ENCODE measurements around the gene CMC1. TPM values are rescaled to one million over a fixed set of nuclear protein-coding genes. Genes with fewer than 3 reads are reported as not detected.
"Not testable (repeated sequence)": the region's sequence is repeated elsewhere in the genome, so short reads cannot be mapped to it uniquely, and the experiment has no call there.

CMC1 gene
- polyA plus RNA-seq (ENCODE audit: low read depth in 6 of 6), result 10 to 100 TPM; 24.1 to 34.0 (median 27.1) TPM

GRCh38 chr3:28241221-28242160 is at the start of gene CMC1:
Gene CMC1, plus strand, starts transcription at chr3:28241619. Its CDS starts 175 bp downstream, at chr3:28241794.
- H3K9me3 Mint-ChIP-seq, result peaks cover 0 to 2% (median 0%) of the 10 kb centered on the region in 7 donors
- peak within 1 kb of the TSS; percentile 41 to 94 (median 87) for H3K27ac Mint-ChIP-seq
- H3K27me3 Mint-ChIP-seq, result no peaks in the 10 kb centered on the region
- peak within 1 kb of the TSS; percentile 89 to 98 (median 96) for H3K4me3 Mint-ChIP-seq
- ATAC-seq (ENCODE audit: low read depth in 2 of 2), result peak; percentile 87 to 90
- DNase-seq, result peak; percentile 79
- H3K36me3 Mint-ChIP-seq, result no peaks in the 10 kb centered on the region
- peaks cover 25 to 42% (median 27%) of the 10 kb centered on the region in 3 donors for H3K4me1 Mint-ChIP-seq

DNA sequence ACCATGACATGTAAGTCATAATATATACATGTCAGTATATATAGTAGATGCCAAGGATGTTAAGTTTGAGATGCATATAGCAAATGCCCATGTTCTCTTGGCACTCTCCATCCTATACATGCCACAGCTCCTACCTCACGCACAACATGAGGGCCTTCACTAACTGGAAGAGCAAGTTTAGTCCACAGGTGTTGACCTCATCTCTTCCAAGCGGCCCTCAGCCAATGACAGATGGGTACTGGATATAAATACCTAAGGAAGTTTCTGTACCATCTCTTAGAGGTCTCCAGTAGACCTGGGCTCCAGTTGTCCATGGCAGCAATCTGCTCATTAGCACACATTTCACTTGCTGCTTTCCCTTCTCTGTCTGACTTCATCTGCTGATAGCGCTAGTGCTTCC is 43.3 kb upstream of the CMC1 start:
- ATAC-seq (ENCODE audit: low read depth in 2 of 2), result no peak

DNA sequence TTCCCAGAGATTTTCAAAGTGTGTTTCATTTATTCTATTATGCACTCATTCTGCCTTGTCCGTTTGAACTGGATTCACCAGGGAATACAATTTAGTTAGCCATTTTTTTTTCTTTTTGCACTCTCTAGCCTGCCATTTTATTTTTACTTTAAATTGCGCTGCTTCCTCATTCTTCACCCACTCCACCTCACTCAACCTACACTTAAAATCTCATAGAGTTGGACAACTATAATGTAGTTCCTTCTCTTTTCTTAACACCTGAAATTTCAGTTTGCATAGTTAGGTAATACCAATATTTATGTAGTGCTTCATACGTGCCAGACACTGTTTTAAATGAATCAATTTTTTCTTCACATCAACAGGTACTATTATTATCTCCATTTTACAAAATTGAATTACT is 42.4 kb upstream of the CMC1 start:
- Mint-ChIP-seq H3K4me3 (no peak overlapping the region), H3K4me1 (no peaks in the 10 kb centered on the region), H3K27me3 (no peaks in the 10 kb centered on the region), H3K27ac (no peak overlapping the region), H3K9me3 (peaks cover 0 to 5% (median 0%) of the 10 kb centered on the region in 7 donors), H3K36me3 (no peaks in the 10 kb centered on the region)
- no peak for ATAC-seq (ENCODE audit: low read depth in 2 of 2)
- DNase-seq, result no peak

More for the DNA sequence above, 43.3 kb upstream of the CMC1 start:
- H3K9me3 Mint-ChIP-seq, result peaks cover 0 to 5% (median 0%) of the 10 kb centered on the region in 7 donors
- no peak overlapping the region for H3K4me3 Mint-ChIP-seq
- no peak for DNase-seq
- no peaks in the 10 kb centered on the region for H3K27me3 Mint-ChIP-seq
- no peaks in the 10 kb centered on the region for H3K4me1 Mint-ChIP-seq
- H3K36me3 Mint-ChIP-seq, result no peaks in the 10 kb centered on the region
- no peak overlapping the region for H3K27ac Mint-ChIP-seq

GRCh38 chr3:28199643-28200042 is 41.8 kb upstream of the CMC1 start:
- not testable (repeated sequence) for DNase-seq; H3K9me3 Mint-ChIP-seq; H3K27me3 Mint-ChIP-seq; H3K4me1 Mint-ChIP-seq; H3K36me3 Mint-ChIP-seq; ATAC-seq (ENCODE audit: low read depth in 2 of 2); H3K27ac Mint-ChIP-seq
- H3K4me3 Mint-ChIP-seq, result peak overlapping the region in 3 of 8 donors; percentile 16 to 38 (median 20)

- not testable (repeated sequence) for ATAC-seq (ENCODE audit: low read depth in 2 of 2); H3K4me1 Mint-ChIP-seq; H3K27ac Mint-ChIP-seq; H3K36me3 Mint-ChIP-seq; DNase-seq; H3K27me3 Mint-ChIP-seq; H3K9me3 Mint-ChIP-seq
- peak overlapping the region in 4 of 8 donors; percentile 18 to 81 (median 48) for H3K4me3 Mint-ChIP-seq
Observed at GRCh38 chr3:28200366-28200848, 41.0 kb upstream of the CMC1 start.

GRCh38 chr3:28206479-28206878 is 34.9 kb upstream of the CMC1 start:
- H3K4me3 Mint-ChIP-seq, result no peak overlapping the region
- no peak for ATAC-seq (ENCODE audit: low read depth in 2 of 2)
- no peak for DNase-seq
- no peak overlapping the region for H3K27ac Mint-ChIP-seq
- H3K36me3 Mint-ChIP-seq, result no peaks in the 10 kb centered on the region
- peaks cover 11 to 16% (median 11%) of the 10 kb centered on the region in 3 donors for H3K4me1 Mint-ChIP-seq
- H3K27me3 Mint-ChIP-seq, result no peaks in the 10 kb centered on the region
- no peaks in the 10 kb centered on the region for H3K9me3 Mint-ChIP-seq

DNA sequence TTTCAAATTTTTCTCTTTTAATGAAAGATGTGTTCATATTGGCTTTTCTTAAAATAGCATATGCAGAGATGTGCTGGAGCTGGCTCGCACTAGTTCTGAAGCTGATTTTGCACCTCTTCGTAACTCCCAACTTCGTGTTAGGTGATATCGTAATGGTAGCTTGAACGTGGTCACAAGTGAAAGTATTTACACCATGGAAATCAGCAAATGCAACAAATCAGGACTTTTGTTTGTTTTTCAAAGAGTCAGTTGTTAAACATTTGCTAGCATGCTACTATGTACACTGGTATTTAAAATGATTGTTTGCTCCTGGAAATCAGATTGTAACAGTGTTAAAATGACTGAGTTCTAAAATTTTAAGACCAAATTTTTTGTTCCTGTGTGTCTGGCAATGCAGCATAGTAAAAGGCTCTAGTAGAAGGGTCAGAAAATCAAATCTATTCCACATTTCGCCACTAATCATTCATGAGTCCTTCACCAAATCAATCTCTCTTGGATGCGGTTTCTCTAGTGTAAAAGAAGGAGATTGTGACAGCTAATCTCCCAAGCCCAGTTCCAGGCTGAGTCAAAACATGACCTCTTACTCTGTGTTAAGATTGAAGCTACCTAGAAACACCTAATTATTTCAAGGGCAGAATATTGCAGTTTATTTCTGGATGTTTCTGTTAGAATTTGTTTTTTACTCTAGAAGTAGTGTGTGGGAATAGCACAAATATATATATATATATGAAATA is 34.3 kb upstream of the CMC1 start:
- no peak overlapping the region for H3K27ac Mint-ChIP-seq
- DNase-seq (no peak), ATAC-seq (ENCODE audit: low read depth in 2 of 2) (no peak)
- H3K36me3 Mint-ChIP-seq, result no peaks in the 10 kb centered on the region
- H3K4me3 Mint-ChIP-seq, result no peak overlapping the region
- H3K9me3 Mint-ChIP-seq, result no peaks in the 10 kb centered on the region
- peaks cover 15 to 21% (median 18%) of the 10 kb centered on the region in 3 donors for H3K4me1 Mint-ChIP-seq
- H3K27me3 Mint-ChIP-seq, result no peaks in the 10 kb centered on the region

GRCh38 chr3:28210968-28211713 is 30.3 kb upstream of the CMC1 start:
- Mint-ChIP-seq H3K4me1 (peaks cover 15 to 22% (median 21%) of the 10 kb centered on the region in 3 donors), H3K36me3 (peaks cover 10 to 11% of the 10 kb centered on the region in 2 donors), H3K27me3 (no peaks in the 10 kb centered on the region), H3K4me3 (peak overlapping the region in 5 of 8 donors; percentile 6 to 64 (median 37)), H3K27ac (peak overlapping the region in 3 of 6 donors; percentile 2 to 79 (median 24)), H3K9me3 (peaks cover 4 to 33% (median 16%) of the 10 kb centered on the region in 7 donors)
- DNase-seq (no peak), ATAC-seq (ENCODE audit: low read depth in 2 of 2) (no peak)

GRCh38 chr3:28212681-28213080 is 28.7 kb upstream of the CMC1 start:
- H3K9me3 Mint-ChIP-seq, result peaks cover 4 to 39% (median 18%) of the 10 kb centered on the region in 7 donors
- no peak overlapping the region for H3K4me3 Mint-ChIP-seq
- H3K4me1 Mint-ChIP-seq, result peaks cover 15 to 22% (median 21%) of the 10 kb centered on the region in 3 donors
- DNase-seq (no peak), ATAC-seq (ENCODE audit: low read depth in 2 of 2) (no peak)
- H3K36me3 Mint-ChIP-seq, result peaks cover 10 to 14% of the 10 kb centered on the region in 2 donors
- H3K27ac Mint-ChIP-seq, result no peak overlapping the region
- no peaks in the 10 kb centered on the region for H3K27me3 Mint-ChIP-seq

DNA sequence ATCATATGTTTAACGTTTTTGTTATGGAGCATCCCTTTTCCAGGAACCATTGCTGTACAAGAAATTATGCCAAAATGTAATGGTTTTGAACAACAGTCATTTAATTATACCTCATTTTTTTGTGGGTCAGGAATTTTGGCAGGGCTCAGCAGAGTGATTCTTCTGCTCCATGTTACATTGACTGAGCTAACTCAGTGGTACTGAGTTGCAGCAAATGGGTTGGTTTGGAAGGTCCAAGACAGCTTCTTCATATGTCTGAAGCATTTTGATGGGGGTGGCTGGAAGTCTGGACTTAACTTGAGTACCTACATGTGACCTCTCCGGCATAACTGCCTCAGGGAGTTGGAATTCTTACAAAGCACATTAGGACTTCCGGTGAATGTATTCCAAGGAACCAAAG is 26.0 kb upstream of the CMC1 start:
- Mint-ChIP-seq H3K27ac (peak overlapping the region in 2 of 6 donors; percentile 68 to 70), H3K4me3 (no peak overlapping the region), H3K27me3 (peaks cover 0 to 3% (median 2%) of the 10 kb centered on the region in 3 donors), H3K9me3 (peaks cover 6 to 49% (median 22%) of the 10 kb centered on the region in 7 donors), H3K36me3 (peaks cover 17% of the 10 kb centered on the region in 2 donors), H3K4me1 (peaks cover 12 to 20% (median 16%) of the 10 kb centered on the region in 3 donors)
- DNase-seq (no peak), ATAC-seq (ENCODE audit: low read depth in 2 of 2) (no peak)

GRCh38 chr3:28218071-28218916 is 23.1 kb upstream of the CMC1 start:
- no peak for DNase-seq
- Mint-ChIP-seq H3K36me3 (peaks cover 17% of the 10 kb centered on the region in 2 donors), H3K4me1 (no peaks in the 10 kb centered on the region), H3K27me3 (peaks cover 0 to 8% (median 4%) of the 10 kb centered on the region in 3 donors), H3K27ac (no peak overlapping the region), H3K9me3 (peaks cover 6 to 39% (median 20%) of the 10 kb centered on the region in 7 donors), H3K4me3 (no peak overlapping the region)
- ATAC-seq (ENCODE audit: low read depth in 2 of 2), result no peak

GRCh38 chr3:28218917-28219198 is 22.6 kb upstream of the CMC1 start:
- Mint-ChIP-seq H3K27me3 (peaks cover 0 to 8% (median 4%) of the 10 kb centered on the region in 3 donors), H3K4me1 (no peaks in the 10 kb centered on the region), H3K4me3 (no peak overlapping the region), H3K27ac (no peak overlapping the region), H3K36me3 (peaks cover 14 to 17% of the 10 kb centered on the region in 2 donors), H3K9me3 (peaks cover 5 to 34% (median 18%) of the 10 kb centered on the region in 7 donors)
- DNase-seq (no peak), ATAC-seq (ENCODE audit: low read depth in 2 of 2) (no peak)

All from naive B cell (primary cell).